AG04450 (cell line): ENCODE measurements around the gene AFP. TPM values are rescaled to one million over a fixed set of nuclear protein-coding genes. Genes with fewer than 3 reads are reported as not detected.

ENCODE experiments used
- CTCF ChIA-PET: fragments of 300-600, 350-600 bp; formaldehyde crosslinking; extraction: SDS; loops from one replicate; lab custom pipeline; 2022; ENCODE audit warnings: antibody characterized with exemption, inconsistent platforms; lab: Charles Lee
- POLR2A ChIA-PET: fragments of 350-600 bp; formaldehyde crosslinking; extraction: SDS; loops from one replicate; lab custom pipeline; 2021; ENCODE audit warnings: antibody characterized with exemption, inconsistent platforms; lab: Yijun Ruan, JAX
- DNase-seq: peaks from one replicate; pipeline ENCODE4 v3.0.0-alpha.2; 2011; ENCODE audit warnings: low read depth, low spot score
- H3K27ac ChIP-seq: one replicate; pipeline ENCODE4 v1.5.1; 2012; ENCODE audit warnings: low read depth, low read length, control low read depth
- H3K27me3 ChIP-seq: one replicate; pipeline ENCODE4 v1.6.0; 2012; ENCODE audit warnings: low read length; ENCODE audit not compliant: control insufficient read depth, insufficient read depth
- H3K4me3 ChIP-seq: 2 replicates; pipeline ENCODE4 v1.5.1; 2011; ENCODE audit warnings: mild to moderate bottlenecking, low read depth, low read length, control low read depth
- H3K9me3 ChIP-seq: 2 replicates; pipeline ENCODE4 v1.5.1; 2012; ENCODE audit warnings: low read length; ENCODE audit not compliant: control insufficient read depth, insufficient read depth
- CTCF ChIP-seq: IDR thresholded peaks from 2 replicates; pipeline ENCODE4 v1.5.1; 2011; ENCODE audit warnings: low read depth, low read length, control low read depth, inconsistent platforms
- polyA plus RNA-seq: library from polyadenylated mRNA; depleted of rRNA; stranded (reverse); fragments of >200 nt; gene quantifications from 2 replicates; pipeline ENCODE4 v1.2.3, GENCODE V29; 2011

Gene AFP
- polyA plus RNA-seq, 1 experiment: 1.1 TPM

- H3K27me3 ChIP-seq: no peaks in the 10 kb centered on the region
- H3K9me3 ChIP-seq: no peaks in the 10 kb centered on the region
- CTCF ChIA-PET: interaction anchor here (0.8 to 4.8 kb wide), 5 partner anchors 10 to 186 kb away, joined by 3 to 40 read pairs (median 5); no protein-coding TSS in a partner anchor
- TF ChIP-seq CTCF: no peak
- no peak overlapping the region for H3K27ac ChIP-seq
- no peak for DNase-seq
- POLR2A ChIA-PET: no interaction called here
- H3K4me3 ChIP-seq: no peak overlapping the region
These were observed 7.2 kb downstream of the AFP start for GRCh38 chr4:73443224-73443623.

- Histone ChIP-seq H3K4me3 (no peak overlapping the region), H3K27me3 (no peaks in the 10 kb centered on the region), H3K9me3 (no peaks in the 10 kb centered on the region), H3K27ac (no peak overlapping the region)
- CTCF ChIA-PET: interaction anchor here (0.5 to 4.8 kb wide), 45 partner anchors 8 to 831 kb away, joined by 3 to 40 read pairs (median 4); partner anchors contain the start of genes AFP and ANKRD17
- POLR2A ChIA-PET: no interaction called here
- TF ChIP-seq CTCF: no peak
- no peak for DNase-seq
These were observed 9.6 kb downstream of the AFP start for GRCh38 chr4:73445383-73446335.

- DNase-seq: no peak
- Histone ChIP-seq H3K4me3 (no peak overlapping the region), H3K27me3 (no peaks in the 10 kb centered on the region), H3K27ac (no peak overlapping the region), H3K9me3 (no peaks in the 10 kb centered on the region)
- peak; percentile 77 for TF ChIP-seq CTCF
- POLR2A ChIA-PET: no interaction called here
- CTCF ChIA-PET: interaction anchor here (0.6 to 4.8 kb wide), 46 partner anchors 8 to 830 kb away, joined by 3 to 40 read pairs (median 4); partner anchors contain the start of genes AFP and ANKRD17
These were observed 10.4 kb downstream of the AFP start for GRCh38 chr4:73446336-73446938.

- no peak for TF ChIP-seq CTCF
- no peaks in the 10 kb centered on the region for H3K9me3 ChIP-seq
- no peak overlapping the region for H3K4me3 ChIP-seq
- ChIA-PET CTCF (interaction anchor here (0.5 to 3.3 kb wide), 8 partner anchors 9 to 341 kb away, joined by 3 to 26 read pairs (median 4); partner anchors contain the start of gene AFP), POLR2A (interaction anchor here (0.5 kb wide), 1 partner anchor 9 kb away, joined by 6 read pairs; no protein-coding TSS in a partner anchor)
- no peaks in the 10 kb centered on the region for H3K27me3 ChIP-seq
- no peak for DNase-seq
- H3K27ac ChIP-seq: no peak overlapping the region
These were observed 11.7 kb downstream of the AFP start for GRCh38 chr4:73447671-73448070.
